NCI-H2081 (cell line): ENCODE measurements around the gene MYOF.
"Not testable (repeated sequence)": the region's sequence is repeated elsewhere in the genome, so short reads cannot be mapped to it uniquely, and the experiment has no call there.

Source experiments
- DNase-seq, 2 experiments: peaks; one replicate each; lab custom pipeline; 2025; lab: John Stamatoyannopoulos, UW

The MYOF gene

GRCh38 chr10:93422118-93422517, 60.0 kb downstream of the MYOF start:
- no peak for DNase-seq

- no peak for DNase-seq
These were observed 60.9 kb downstream of the MYOF start for GRCh38 chr10:93420944-93421825.

DNA sequence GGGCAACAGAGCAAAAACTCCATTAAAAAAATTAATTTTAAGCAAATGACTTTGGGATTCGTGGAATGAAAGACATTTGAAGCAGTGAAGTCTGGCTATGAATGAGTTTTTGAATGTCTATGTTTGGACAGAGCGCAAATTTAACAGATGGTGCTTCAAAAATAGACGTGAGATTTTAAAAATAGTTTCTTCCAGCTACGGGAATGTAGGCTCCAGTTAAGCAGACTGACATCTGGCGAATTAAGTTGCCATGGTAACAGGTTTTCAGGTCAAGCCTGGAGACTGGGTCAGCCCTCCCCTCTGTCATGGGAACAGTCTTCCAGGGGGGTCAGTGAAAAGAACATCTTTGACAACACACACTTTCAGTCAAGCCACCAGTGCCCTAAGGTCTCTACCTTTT, 62.0 kb downstream of the MYOF start:
- no peak for DNase-seq

GRCh38 chr10:93419016-93419415, 63.1 kb downstream of the MYOF start:
- DNase-seq: not testable (repeated sequence)

DNA sequence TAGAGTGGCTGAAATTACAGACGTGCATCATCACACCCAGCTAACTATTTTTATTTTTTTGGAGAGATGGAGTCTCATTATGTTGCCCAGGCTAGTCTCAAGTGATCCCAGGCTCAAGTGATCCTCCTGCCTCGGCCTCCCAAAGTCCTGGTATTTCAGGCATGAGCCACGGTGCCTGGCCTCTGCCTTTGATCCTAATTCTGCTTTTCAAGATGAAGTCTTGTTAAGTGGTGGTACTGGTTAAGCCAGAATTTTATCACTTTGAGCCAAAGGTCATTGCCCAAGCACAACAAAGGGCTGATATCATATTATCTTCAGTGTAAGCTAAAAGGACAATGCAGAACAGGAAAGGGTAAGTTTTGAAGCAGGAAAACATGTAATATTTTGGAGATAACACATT, 64.2 kb downstream of the MYOF start:
- DNase-seq: no peak

DNA sequence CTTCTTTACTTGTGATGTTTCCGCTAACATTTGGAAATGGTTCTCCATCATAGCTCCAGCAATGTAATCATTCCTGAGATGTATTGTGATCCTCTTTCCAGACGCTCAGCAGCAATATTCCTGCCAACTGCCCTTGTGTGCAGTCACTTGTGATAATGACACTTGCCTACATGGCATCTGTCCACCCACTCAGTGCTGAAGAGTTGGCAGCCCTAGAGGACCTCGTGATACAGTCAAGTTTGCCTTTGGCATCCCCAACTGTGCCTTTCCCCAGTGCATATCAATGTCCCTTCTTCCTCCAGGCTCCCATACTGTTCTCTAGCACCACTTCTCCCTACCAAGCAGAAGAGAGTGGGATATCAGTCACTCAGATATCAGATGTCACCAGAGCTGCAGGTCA, 64.9 kb downstream of the MYOF start:
- no peak for DNase-seq

- DNase-seq: no peak
These were observed 65.3 kb downstream of the MYOF start for GRCh38 chr10:93416824-93417223.

- DNase-seq: no peak
These were observed 66.4 kb downstream of the MYOF start for GRCh38 chr10:93415693-93416092.

GRCh38 chr10:93413252-93413689, 68.9 kb downstream of the MYOF start:
- DNase-seq: no peak

DNA sequence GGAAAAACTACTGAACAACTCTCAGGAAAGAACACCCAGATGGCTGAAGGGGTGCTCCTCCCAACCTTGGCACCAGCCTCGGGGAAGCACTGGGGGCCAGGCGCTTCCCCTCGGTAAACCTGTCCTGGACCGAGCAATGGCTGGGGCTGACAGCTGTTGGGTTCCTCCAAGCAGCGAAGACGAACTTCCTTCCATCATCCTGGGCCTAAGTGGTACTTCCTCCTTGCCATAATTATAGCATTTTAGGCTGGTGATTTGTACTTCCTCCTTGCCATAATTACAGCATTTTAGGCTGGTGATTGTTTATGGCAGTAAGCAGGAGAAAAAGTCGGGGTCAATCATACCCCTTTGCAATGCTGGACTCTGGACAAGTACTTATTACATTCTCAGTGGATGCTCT, 69.3 kb downstream of the MYOF start:
- DNase-seq: peak in 1 of 2 experiments; percentile 5

DNA sequence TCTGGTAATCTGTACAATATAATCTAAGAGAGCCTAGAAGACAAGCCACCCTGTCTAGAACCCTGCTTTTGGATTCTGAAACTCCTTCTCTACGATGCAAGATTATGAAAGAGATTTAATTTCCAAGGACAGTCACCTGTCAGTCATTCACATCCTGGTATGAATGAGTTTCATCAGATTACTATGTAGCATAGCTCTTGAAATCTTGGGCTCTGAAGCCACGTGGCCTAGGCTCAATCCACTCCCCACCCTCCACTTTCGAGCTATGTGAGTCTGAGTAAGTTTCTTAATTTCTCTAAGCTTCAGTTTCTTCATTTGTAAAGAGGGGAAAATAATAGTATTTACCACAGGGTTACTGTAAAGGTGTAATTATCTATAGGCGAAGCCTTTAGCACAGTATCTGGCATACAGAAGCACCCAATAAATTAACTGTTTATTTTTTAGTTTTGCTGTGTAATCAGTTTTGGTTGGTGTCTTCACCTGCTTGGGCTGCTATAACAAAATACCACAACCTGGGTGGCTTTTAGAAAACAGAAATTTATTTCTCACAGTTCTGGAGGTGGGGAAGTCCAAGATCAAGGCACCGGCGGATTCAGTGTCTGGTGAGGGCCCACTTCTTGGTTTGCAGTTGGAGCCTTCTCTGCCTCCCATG, 71.3 kb downstream of the MYOF start:
- no peak for DNase-seq

DNA sequence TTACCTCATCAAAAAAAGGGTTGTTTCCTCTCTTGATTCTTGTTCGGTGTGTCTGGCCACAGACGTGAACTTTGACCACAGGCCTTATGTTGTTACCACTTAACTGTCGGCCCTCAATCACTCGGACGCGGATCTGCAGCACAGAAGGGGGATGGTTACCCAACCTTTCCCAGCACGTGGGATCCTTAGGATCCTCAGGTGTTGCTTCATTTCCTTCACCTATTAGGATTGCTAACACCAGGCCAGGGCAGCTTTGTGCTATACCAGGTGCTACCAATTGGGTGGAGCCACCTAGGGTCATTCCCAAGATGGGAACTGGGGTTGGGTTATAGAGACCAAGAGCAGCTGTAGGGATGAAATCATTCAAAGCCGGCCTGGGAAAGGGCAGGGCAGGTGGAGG, 73.4 kb downstream of the MYOF start:
- DNase-seq: no peak

DNA sequence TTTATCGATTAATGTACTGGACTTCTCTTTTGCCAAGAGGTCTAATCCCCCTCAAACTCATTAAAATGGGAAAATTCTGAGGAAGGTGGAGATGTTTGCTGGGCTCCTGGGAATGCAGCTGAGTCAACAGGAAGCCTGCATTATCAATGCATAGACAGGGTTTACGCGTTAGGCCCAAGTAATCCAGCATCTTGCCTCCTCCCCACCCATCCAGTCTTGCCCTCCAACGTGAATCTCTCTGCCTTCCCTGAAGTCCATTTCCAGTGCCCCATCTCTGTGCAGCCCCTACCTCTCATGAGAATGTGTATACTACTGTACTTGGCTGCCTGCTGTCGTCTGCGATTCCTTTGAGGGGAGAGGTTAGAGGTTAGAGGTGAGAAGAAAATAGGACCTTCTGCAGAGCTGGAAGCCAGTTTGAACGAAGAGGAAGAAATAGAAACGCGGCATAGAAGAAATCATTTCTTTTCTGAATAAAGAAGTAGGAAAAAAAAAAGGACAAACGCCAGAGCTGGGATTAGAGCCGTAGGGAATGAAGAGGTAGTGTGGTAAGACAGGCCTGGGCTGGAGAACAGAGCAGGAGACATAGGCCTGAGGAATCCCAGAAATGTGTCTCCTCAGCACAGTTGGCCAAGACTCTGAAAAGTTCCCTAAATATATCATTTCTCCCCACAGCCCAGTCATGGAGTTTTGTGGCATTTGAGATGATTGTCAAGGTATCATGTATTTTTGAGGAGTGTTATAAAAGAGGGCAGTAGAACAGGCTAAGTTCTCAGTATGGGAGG, 75.6 kb downstream of the MYOF start:
- DNase-seq: no peak

DNA sequence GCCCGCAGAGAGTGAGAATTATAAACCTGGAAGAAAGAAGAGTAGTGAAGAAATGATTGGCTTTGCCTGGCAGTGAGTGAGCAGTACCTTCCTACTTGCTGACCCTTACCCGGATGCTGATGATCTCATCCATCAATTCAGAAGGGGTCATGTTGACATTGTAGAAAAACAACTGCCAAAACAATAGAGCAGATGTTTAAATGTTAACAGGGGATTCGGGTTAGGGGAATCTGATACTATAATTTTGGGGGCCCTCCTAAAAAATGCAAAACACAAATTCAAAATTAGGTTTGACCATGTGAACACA, 78.1 kb downstream of the MYOF start:
- no peak for DNase-seq

- no peak for DNase-seq
These were observed 78.7 kb downstream of the MYOF start for GRCh38 chr10:93403152-93404047.

GRCh38 chr10:93402192-93402591, 79.9 kb downstream of the MYOF start:
- no peak for DNase-seq

DNA sequence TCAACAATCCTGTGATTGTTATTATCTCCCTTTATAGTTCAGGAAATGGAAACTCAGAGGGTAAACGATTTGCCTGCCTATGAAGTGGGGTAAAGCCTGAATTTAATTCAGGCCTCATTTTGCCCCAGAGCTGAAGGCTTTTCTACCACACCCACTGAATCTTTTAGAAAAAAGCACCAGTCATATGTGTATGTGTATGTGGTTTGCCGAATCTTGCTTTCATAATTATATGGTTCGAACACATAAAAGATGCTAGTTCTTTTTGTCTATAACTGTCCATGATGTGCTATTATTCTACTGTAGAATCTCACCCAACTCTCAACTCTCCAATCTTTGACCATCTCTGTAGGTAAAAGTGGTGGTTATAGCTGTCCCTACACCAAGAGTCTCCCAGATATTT, 83.6 kb downstream of the MYOF start:
- DNase-seq: no peak

GRCh38 chr10:93397020-93397419, 85.1 kb downstream of the MYOF start:
- no peak for DNase-seq

GRCh38 chr10:93393211-93393610, 88.9 kb downstream of the MYOF start:
- DNase-seq: no peak

DNA sequence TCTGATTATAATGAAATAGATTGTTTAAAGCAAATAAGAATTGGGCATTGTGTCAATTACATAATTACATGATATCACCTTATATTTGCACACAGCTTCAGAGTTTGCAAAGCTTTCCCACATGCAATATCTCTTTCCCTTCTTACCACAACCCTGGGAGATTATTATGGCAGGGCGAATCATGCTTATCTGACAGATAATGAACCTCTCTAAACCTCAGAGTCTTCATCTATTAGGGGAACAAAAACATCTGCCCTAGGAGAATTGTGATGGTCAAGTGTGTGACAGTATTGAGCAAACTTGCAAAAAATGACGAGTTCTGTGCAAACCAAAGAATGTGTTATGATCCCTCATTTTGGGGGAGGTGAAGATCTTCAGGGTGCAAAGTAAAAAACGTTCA, 90.0 kb downstream of the MYOF start:
- DNase-seq: peak in 1 of 2 experiments; percentile 24

DNA sequence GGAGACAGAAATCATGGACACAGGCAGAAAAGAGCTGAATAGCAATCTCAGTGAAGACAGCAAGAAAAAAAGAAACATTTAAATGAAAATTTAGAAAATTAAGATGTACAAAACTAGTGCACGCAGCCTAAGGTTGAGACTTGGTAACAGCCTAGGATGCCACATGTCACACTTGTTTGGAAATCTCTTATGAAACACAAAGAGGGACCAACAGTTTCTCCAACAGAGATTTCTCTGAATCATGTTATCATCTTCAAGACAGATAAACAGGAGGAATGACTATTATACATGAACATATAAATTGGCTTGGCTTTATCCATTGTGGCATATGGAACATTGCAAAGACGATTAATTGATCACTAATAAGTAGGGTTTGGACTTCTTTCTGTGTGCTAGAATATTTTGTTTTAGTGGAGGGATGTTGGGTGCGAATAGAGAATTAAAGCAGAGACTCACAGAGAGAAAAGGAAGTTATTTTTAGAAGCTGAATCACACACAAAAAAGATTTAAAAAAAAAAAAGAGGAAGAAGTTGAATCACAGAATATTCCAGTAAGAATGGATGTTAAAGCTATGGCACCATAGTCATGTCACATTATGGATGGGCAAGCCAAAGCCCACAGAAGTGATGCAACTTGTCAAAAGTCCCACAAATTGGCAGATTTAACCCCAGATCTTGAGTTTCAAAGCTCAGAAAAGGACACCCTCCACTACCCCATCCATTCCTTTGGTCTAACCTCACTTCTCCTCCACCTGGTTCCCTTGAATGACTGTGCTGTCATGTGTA, 91.6 kb downstream of the MYOF start:
- no peak for DNase-seq
